Hematopoietic multipotent progenitor cell (in vitro differentiated cells): ENCODE data around the gene ELK4. TPM values are rescaled to one million over a fixed set of nuclear protein-coding genes. Genes with fewer than 3 reads are reported as not detected.

Experiments used
- DNase-seq, 3 donors: peaks; one replicate each; pipeline ENCODE4 v3.0.0-alpha.2; 2011 to 2015; ENCODE audit warnings: low read depth in 2 of 3, low spot score in 2 of 3
- total RNA-seq: library from RNA; depleted of rRNA; stranded (reverse); fragments of >200 nt; gene quantifications from one replicate; pipeline ENCODE4 v1.2.3, GENCODE V29; 2012

Gene ELK4
- total RNA-seq, 1 donor: 11.6 TPM

- DNase-seq: peak; percentile 68 to 93 (median 87)
Observed at GRCh38 chr1:205631010-205631767, 622 bp downstream of the ELK4 start.

DNA sequence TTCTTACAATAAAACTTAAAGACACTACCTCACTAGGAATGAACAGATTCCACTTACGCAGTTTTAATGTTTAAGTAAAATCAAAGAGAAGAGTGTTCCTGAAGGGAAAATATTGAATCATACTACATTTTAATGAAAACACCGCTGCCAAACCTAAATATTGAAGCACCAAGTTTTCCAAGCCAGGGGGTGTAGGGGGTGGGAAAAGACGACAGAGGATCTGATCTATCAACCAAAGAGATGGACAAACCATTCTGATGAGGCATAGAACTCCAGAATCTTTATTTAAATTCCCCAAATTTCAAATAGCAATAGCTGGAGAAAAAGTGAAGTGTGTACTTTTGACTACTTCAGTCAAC, 1.2 kb downstream of the ELK4 start:
- DNase-seq: no peak

GRCh38 chr1:205630241-205630640, 1.6 kb downstream of the ELK4 start:
- DNase-seq: peak in 1 of 3 donors; percentile 43

DNA sequence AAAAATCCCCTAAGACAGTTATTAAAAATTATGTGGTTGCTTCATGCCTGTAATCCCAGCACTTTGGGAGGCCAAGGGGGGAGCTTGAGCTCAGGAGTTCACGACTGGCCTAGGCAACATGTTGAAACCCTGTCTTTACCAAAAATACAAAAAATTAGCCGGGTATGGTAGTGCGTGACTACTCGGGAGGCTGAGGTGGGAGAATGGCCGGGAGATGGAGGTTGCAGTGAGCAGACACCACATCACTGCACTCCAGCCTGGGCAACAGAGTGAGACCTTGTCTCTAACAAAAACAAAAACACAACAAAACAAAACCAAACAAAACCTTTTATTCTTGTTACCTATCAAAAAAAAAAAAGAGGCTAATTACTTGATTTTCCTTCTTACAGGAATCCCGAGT, 2.1 kb downstream of the ELK4 start:
- no peak for DNase-seq

- no peak for DNase-seq
Observed at GRCh38 chr1:205627956-205628355, 3.9 kb downstream of the ELK4 start.

- peak in 1 of 3 donors; percentile 28 for DNase-seq
Observed at GRCh38 chr1:205626216-205626615, 5.6 kb downstream of the ELK4 start.

- DNase-seq: no peak
Observed at GRCh38 chr1:205623646-205624045, 8.2 kb downstream of the ELK4 start.

DNA sequence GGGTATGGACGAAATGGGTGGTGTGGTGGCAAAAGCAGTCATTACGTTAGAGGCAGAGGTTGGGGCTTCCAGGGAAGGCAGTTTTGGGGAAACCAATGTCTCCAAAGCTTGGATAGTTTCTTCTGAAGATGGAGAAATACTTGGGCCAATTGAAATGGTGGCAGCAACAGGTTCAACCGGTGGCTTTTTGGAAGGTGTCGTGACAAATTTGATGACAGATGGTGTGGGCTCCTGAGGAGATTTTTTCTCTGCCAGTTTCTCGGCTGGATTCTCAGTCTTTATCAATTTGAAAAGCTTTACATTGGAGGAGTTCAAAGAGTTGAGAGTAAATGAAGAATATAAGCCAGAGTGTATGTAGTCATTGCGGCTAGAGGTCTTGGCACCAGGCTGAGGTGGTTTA, 11.5 kb downstream of the ELK4 start:
- DNase-seq: no peak

GRCh38 chr1:205619376-205619775, 12.4 kb downstream of the ELK4 start:
- no peak for DNase-seq

DNA sequence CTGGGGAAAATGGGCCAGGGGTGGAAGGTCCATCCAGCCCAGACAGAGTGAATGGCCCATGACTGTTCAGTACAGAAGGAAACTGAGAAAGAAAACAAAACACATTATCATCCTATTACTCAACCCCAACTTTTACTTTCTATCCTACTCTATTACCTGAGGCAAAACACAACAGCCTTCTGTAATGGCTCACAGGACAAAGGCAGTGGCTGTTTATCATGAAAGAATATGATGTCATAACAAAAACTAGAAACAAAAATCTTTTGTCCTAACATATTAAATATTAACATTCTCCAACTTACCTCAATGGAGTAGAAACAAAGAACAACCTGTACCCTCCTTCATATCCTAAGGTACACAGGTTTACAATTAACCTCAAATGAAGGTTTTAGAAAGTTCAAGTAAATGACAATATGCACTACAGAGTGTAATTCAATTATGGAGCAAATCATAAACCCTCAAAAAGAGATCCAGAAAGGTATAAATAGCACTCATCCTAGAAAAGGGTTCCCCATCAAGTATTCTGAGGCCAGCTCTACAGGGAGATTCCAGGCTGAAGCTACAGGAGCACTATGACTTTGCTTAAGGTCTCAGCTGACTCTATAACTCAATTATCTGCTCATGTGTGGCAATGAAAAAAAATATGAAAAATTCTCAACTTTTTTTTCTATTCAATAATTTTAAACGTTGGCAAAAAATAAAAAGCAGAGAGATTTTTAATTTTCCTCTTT, 15.1 kb downstream of the ELK4 start:
- no peak for DNase-seq

DNA sequence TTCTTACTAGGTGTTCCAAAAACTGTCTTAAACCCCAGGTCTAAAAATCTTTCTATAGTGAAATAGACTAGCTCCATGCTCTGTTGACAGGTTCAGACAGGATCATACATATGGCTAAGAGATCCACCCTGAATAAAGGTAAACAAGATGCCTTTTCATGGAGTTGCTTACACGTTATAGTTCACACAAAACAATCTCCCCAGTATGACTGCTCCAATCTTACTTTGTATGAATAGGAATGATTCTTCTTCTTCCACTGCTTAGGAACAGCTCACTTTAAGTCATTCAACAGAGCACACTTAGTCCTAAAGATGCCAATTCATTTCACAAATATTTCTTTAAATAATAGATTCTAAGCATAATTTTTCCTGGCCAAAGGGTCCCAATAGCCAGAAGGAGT, 16.0 kb downstream of the ELK4 start:
- no peak for DNase-seq

DNA sequence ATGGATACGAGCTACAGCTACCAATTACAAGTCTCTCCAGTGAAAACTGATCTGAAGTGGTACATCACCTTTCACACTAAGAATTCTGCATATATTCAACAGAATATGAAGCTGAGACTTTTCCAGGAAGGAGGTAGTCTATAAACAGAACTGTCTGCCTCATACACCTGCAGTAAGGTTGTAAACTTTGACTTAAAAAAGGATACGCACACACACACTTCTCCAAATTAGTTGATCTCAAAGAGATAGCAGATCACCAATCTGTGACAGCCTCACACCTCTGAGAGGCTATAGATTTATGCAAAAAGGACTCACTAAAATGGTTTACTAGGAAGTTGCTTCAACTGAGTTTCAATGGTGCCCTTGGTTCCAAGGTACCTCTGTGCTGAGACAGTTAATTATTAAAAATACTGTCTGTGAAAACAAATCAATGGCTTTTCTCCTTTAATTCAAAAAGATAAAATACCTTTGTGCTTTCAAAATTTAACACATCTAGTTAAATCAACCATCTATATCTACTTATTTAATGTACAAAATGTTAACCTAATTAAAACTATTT, 17.9 kb downstream of the ELK4 start:
- DNase-seq: no peak

DNA sequence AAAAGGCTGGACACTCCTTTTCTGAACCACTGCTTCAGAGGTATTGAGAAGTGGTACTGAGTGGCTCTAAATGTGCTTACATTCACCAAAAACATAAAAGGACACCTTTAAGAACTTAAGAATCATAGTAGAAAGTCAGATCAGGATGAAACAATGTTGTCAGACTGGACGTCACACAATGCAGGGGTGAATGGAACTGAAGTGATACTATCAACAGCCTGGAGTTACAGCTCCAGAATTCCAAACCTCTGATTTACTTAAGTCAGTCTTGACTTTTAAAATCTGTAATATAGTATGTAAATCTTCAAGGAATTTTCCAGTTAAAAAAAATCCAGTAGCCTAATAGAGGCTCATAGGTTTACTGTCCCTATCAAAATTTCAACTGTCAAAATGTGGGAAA, 19.3 kb downstream of the ELK4 start:
- no peak for DNase-seq

DNA sequence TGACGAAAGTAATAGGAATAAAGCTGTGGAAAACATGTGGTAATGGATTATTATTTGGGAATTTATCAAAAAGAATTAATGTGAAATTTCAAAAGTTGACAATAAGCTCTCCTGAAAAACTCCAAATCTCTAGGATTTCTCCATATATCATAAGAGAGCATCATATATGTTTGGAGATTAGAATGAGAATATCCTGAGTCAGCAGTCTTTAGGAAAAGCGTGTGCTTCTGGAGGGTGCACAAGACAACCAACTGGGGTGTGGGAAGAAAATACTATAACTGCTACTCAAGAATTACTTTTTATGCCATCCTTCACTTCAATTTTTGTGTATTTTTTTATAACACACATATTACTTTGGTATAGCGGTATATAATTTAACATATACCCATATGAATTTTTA, 19.7 kb downstream of the ELK4 start:
- DNase-seq: no peak

- no peak for DNase-seq
Observed at GRCh38 chr1:205610901-205611466, 20.8 kb downstream of the ELK4 start.

- DNase-seq: no peak
Observed at GRCh38 chr1:205610036-205610435, 21.8 kb downstream of the ELK4 start.

- DNase-seq: no peak
Observed at GRCh38 chr1:205604825-205605505, 26.8 kb downstream of the ELK4 start.

DNA sequence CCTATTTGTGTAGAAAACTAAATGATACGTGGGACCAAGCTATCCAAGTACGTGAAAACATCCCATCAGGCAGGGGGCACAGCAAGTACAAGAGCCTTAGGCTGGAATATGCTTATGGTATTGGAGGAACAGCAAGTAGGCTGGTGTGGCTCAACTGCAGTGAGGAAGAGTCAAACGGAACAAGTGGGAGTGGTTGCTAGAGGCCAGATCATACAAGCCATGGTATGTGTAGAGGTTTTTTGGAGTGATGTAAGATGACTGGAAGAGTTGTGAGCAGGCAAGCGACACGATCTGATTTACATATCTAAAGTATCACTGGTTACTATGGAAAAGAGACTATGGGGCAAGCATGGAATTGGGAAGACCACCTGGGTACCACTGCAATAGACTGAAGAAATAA, 27.8 kb downstream of the ELK4 start:
- DNase-seq: no peak

GRCh38 chr1:205601205-205601604, 30.6 kb downstream of the ELK4 start:
- no peak for DNase-seq

GRCh38 chr1:205600085-205600484, 31.7 kb downstream of the ELK4 start:
- DNase-seq: no peak

- no peak for DNase-seq
Observed at GRCh38 chr1:205599669-205600042, 32.2 kb downstream of the ELK4 start.
